ENCODE results near the gene C9orf72.

GRCh38 chr9:27590651-27591050 lies 17.4 kb upstream of the C9orf72 start:
- TF ChIP-seq, protein P1, sequence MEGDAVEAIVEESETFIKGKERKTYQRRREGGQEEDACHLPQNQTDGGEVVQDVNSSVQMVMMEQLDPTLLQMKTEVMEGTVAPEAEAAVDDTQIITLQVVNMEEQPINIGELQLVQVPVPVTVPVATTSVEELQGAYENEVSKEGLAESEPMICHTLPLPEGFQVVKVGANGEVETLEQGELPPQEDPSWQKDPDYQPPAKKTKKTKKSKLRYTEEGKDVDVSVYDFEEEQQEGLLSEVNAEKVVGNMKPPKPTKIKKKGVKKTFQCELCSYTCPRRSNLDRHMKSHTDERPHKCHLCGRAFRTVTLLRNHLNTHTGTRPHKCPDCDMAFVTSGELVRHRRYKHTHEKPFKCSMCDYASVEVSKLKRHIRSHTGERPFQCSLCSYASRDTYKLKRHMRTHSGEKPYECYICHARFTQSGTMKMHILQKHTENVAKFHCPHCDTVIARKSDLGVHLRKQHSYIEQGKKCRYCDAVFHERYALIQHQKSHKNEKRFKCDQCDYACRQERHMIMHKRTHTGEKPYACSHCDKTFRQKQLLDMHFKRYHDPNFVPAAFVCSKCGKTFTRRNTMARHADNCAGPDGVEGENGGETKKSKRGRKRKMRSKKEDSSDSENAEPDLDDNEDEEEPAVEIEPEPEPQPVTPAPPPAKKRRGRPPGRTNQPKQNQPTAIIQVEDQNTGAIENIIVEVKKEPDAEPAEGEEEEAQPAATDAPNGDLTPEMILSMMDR (IDR thresholded peaks at IDR 0.05; ENCODE audit: low read length) = no peak
- TF ChIP-seq EZH2phosphoT487 (IDR thresholded peaks at IDR 0.05; ENCODE audit: low read length) = no peak
- TF ChIP-seq EZH2 (optimal IDR thresholded peaks at IDR 0.05; ENCODE audit: low read depth, low read length) = no peak

Measured in MM.1S (cell line).